Heart left ventricle (tissue), 16 donors: ENCODE data around the gene KIRREL3. TPM values are rescaled to one million over a fixed set of nuclear protein-coding genes. Genes with fewer than 3 reads are reported as not detected.

Source experiments
- ATAC-seq, 4 donors: fragments of 200-7000 bp; cut with Tn5 transposase; one replicate each; pipeline ENCODE4 v1.9.1; 2020 to 2022; ENCODE audit warnings: moderate library complexity in 4 of 4, mild to moderate bottlenecking in 3 of 4, moderate number of reproducible peaks in 1 of 4
- DNase-seq, 5 donors: peaks; one replicate each; pipeline ENCODE4 v3.0.0-alpha.2; 2020
- H3K27ac ChIP-seq, 12 donors: fragments of 200-600 bp; sonication (generic) in 4 of 12; one replicate each; pipeline versions ENCODE4 v1.5.0 to v1.8.0; 2016 to 2022; ENCODE audit warnings: mild to moderate bottlenecking in 2 of 12
- H3K27me3 ChIP-seq, 9 donors: fragments of 200-600 bp; sonication (generic) in 2 of 9; one replicate each; pipeline versions ENCODE4 v1.5.1 to v1.8.0; 2016 to 2022; ENCODE audit warnings: mild to moderate bottlenecking in 3 of 9
- H3K36me3 ChIP-seq, 9 donors: fragments of 200-600 bp; sonication (generic) in 2 of 9; one replicate each; pipeline versions ENCODE4 v1.5.0 to v1.8.0; 2018 to 2022; ENCODE audit warnings: mild to moderate bottlenecking in 2 of 9
- H3K4me1 ChIP-seq, 12 donors: fragments of 200-600 bp; sonication (generic) in 4 of 12; one replicate each; pipeline versions ENCODE4 v1.5.0 to v1.8.0; 2016 to 2022; ENCODE audit warnings: mild to moderate bottlenecking in 3 of 12
- H3K4me3 ChIP-seq, 12 donors: fragments of 200-600 bp; sonication (generic) in 4 of 12; one replicate each; pipeline versions ENCODE4 v1.5.0 to v1.8.0; 2017 to 2022; ENCODE audit warnings: mild to moderate bottlenecking in 9 of 12, moderate library complexity in 4 of 12
- H3K9me3 ChIP-seq, 12 donors: fragments of 200-600 bp; sonication (generic) in 4 of 12; one replicate each; pipeline versions ENCODE4 v1.5.0 to v1.8.0; 2016 to 2022; ENCODE audit warnings: mild to moderate bottlenecking in 1 of 12
- CTCF ChIP-seq, 12 donors: fragments of 200-600 bp; sonication (generic) in 4 of 12; IDR thresholded peaks; one replicate each; pipeline versions ENCODE4 v1.5.0 to v1.8.0; 2018 to 2022; ENCODE audit warnings: antibody characterized with exemption in 12 of 12, mild to moderate bottlenecking in 5 of 12
- POLR2A ChIP-seq, 2 donors: fragments of 450-650 bp; IDR thresholded peaks; one replicate each; pipeline ENCODE4 v1.6.1; 2017; ENCODE audit warnings: antibody characterized with exemption in 2 of 2, mild to moderate bottlenecking in 2 of 2, moderate library complexity in 2 of 2
- WGBS, 4 donors: extraction: QIAGEN DNeasy Blood & Tissue Kit in 2 of 4; methylation state at CpG; one replicate each; pipeline versions ENCODE4 v1.1.5 to v1.1.7; 2013 to 2018; 5-methylcytosine and 5-hydroxymethylcytosine counted together
- intact Hi-C, 10 donors: fragments of 100-400 bp; cut with DNase I; formaldehyde crosslinking; loops; one replicate each; pipeline versions ENCODE4 v1.11.1 to v1.14.2; 2022
- polyA plus RNA-seq, 2 donors: library from polyadenylated mRNA; stranded (reverse); fragments of 200-250 nt; gene quantifications; one replicate each; pipeline ENCODE4 v1.2.3, GENCODE V29; 2013
- total RNA-seq, 9 donors: library from RNA; depleted of rRNA in 2 of 9; stranded (reverse); fragments of >200 nt in 2 of 9; fragmentation: NEBNext Ultra II Directional in 3 of 9; extraction: Animal tissue kit (Norgen Biotek cat#: 25700) in 3 of 9; gene quantifications; one replicate each; pipeline versions ENCODE4 v1.1.0 to v1.2.4, GENCODE V29; 2016 to 2023
- donor health status: ischemic (EF 13 %, LVEDD 7.1; RV severe dilation, severe dysfunction).
- donor health status: healthy with polysubstance abuse.
- donor health status: DM: no; HTN: yes; CAD: no.
- donor health status: DM: no; HTN: no; CAD: no.
- donor health status: ischemic (EF 25% LVEDD 6.9; RV normal size, moderate dysfunction).
- donor health status: ischemic (EF 25% LVEDD 5.7; RV mildly dilated, moderate dysfunction).
- donor health status: healthy.
- donor health status: DM: yes; HTN: yes; CAD: no.
- donor health status: ischemic (EF 35%, LVEDD 5.7; RV mildly dilated, moderate dysfunction).
- donor health status: nonischemic (EF 11% LVEDD 7.7; RV severe dilation, severe dysfunction).
- donor health status: DM: yes; HTN: yes; CAD: no.
- donor health status: PGD.
- donor health status: ischemic (EF 29% LVEDD 5.4; RV normal size, mild dysfunction).
- donor health status: nonischemic (EF 23%, LVEDD 6.1; RV moderate dilation, normal function).

KIRREL3 gene
- total and polyA plus RNA-seq, 11 donors: 0.08 to 1.3 (median 0.27) TPM

DNA sequence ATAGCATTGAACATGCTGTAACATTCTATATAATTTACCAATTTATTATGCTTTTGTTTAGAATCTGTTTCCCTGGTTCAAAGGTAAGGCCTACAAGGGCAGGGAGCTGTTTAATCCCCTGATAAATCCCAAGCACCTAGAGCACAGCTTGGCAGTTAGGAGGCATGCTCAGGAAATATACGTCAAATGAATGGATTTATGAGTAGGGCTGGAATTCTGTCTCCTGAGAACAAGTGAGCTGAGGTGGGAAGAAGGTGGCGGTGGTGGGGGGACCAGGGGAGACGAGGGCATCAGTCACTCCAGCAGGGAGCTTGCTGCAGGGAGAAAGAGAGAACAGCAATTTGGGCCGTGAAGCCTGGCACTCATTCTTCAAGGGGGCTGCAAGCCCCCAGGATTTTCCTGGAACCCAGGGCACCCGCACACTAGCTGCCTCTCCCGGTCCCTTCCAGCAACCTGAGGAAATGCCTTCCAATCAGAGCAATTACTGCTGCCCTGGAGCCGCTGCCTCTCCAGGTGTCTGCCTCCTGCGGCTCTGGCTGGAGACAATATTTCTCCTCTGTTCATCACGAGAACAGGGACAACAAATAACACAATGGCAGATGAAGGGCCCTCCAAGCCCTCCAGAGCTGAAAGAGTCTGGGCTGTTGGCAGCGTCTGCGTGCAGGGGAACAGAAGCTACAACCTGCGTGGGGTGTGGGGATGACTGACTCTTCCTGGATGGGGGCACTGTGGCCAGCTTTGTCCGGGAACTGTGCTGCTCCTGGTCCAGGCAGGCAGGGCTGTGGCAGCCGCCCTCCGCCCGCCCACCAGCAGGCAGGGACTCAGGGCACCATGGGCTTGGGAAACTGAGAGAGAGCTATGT, 411.7 kb downstream of the KIRREL3 start:
- TF ChIP-seq POLR2A (IDR thresholded peaks at IDR 0.05): no peak
- TF ChIP-seq CTCF (IDR thresholded peaks at IDR 0.05): no peak
- Histone ChIP-seq H3K27me3 (peaks cover 0 to 7% (median 0%) of the 10 kb centered on the region in 9 donors), H3K36me3 (no peaks in the 10 kb centered on the region), H3K27ac (no peak overlapping the region), H3K4me3 (no peak overlapping the region), H3K9me3 (no peaks in the 10 kb centered on the region), H3K4me1 (peaks cover 0 to 12% (median 3%) of the 10 kb centered on the region in 12 donors)
- WGBS, 4 donors: 59 to 79% (median 77%) methylated on average over 13 to 16 of the region's 16 CpGs
- DNase-seq: no peak
- intact Hi-C loops: no loop called here
- no peak for ATAC-seq

GRCh38 chr11:126587541-126587940, 413.0 kb downstream of the KIRREL3 start:
- DNase-seq (no peak), ATAC-seq (no peak)
- H3K27me3 ChIP-seq: peaks cover 0 to 7% (median 0%) of the 10 kb centered on the region in 9 donors
- H3K4me1 ChIP-seq: peaks cover 0 to 12% (median 3%) of the 10 kb centered on the region in 12 donors
- H3K36me3 ChIP-seq: no peaks in the 10 kb centered on the region
- H3K4me3 ChIP-seq: no peak overlapping the region
- no peak overlapping the region for H3K27ac ChIP-seq
- H3K9me3 ChIP-seq: no peaks in the 10 kb centered on the region
- intact Hi-C loops: no loop called here
- TF ChIP-seq POLR2A (IDR thresholded peaks at IDR 0.05) (no peak), CTCF (IDR thresholded peaks at IDR 0.05) (no peak)
- 77 to 88% (median 85%) methylated on average over 4 of the region's 4 CpGs for WGBS, 4 donors

DNA sequence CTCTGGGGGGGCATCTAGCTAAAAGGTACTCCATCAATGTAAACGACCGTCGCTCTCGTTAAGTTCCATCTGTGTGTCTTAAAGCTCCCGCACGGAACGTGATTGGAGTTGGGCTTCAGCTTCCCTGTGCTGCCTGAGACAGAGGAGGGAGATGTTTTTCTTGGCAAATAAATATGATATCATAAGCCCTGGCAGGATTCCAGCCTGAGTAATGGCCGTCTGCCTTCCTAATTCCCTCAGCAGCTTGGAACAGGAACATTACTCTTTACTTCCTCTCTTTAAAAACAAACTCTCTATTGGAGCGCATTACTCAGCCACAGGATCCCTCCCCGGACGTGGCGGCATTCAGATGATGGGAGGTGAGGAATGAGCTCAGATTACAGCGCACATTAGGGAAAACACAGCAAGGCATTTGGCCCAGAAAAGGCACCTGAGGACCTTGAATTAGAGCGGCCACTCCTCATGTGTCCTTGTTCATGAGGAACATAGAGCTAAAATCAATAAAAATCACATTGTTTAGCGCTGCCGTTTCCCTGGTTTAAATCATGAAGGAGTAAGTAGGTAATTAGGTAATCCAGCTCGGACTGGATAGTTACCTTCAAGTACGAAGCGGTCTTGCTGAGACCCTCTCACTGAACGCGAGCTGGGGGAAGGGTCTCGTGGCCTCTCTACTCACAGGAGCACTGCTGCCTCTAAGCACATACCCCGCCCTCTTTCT, 414.6 kb downstream of the KIRREL3 start:
- H3K27me3 ChIP-seq: peaks cover 0 to 7% (median 0%) of the 10 kb centered on the region in 9 donors
- 19 to 35% (median 22%) methylated on average over 23 of the region's 23 CpGs for WGBS, 4 donors
- no peaks in the 10 kb centered on the region for H3K36me3 ChIP-seq
- intact Hi-C loops: no loop called here
- TF ChIP-seq POLR2A (IDR thresholded peaks at IDR 0.05) (no peak), CTCF (IDR thresholded peaks at IDR 0.05) (no peak)
- H3K4me3 ChIP-seq: peak overlapping the region in 10 of 12 donors; percentile 8 to 45 (median 22)
- peaks cover 0 to 12% (median 3%) of the 10 kb centered on the region in 12 donors for H3K4me1 ChIP-seq
- DNase-seq (peak; percentile 66 to 73 (median 72)), ATAC-seq (peak; percentile 85 to 97 (median 92))
- peak overlapping the region in 8 of 12 donors; percentile 25 to 68 (median 30) for H3K27ac ChIP-seq
- H3K9me3 ChIP-seq: no peaks in the 10 kb centered on the region

DNA sequence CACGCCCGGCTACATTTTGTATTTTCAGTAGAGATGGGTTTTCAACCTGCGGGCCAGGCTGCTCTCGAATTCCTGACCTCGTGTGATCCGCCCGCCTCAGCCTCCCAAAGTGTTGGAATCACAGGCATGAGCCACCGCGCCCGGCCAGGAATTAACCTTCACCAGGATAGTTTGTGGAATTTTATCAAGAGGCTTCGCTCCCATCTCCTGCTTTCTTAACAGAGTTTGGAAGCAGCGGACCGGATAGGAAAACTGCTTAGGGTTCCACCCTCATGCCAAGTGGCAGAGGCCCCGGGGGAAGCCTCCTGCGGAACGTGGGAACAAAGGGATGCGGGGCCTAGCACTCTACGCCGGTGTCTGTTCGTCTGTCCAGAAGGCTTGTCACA, 415.2 kb downstream of the KIRREL3 start:
- Histone ChIP-seq H3K4me3 (peak overlapping the region in 10 of 12 donors; percentile 8 to 45 (median 22)), H3K27me3 (peaks cover 0 to 7% (median 0%) of the 10 kb centered on the region in 9 donors), H3K27ac (peak overlapping the region in 6 of 12 donors; percentile 9 to 68 (median 24)), H3K9me3 (no peaks in the 10 kb centered on the region), H3K36me3 (no peaks in the 10 kb centered on the region), H3K4me1 (peaks cover 0 to 12% (median 3%) of the 10 kb centered on the region in 12 donors)
- TF ChIP-seq POLR2A (IDR thresholded peaks at IDR 0.05) (no peak), CTCF (IDR thresholded peaks at IDR 0.05) (no peak)
- intact Hi-C loops: no loop called here
- 46 to 57% (median 54%) methylated on average over 19 to 20 of the region's 20 CpGs for WGBS, 4 donors
- DNase-seq: no peak
- peak in 3 of 4 donors; percentile 10 to 44 (median 18) for ATAC-seq
